A172 (cell line): ENCODE measurements around the gene CAB39. TPM values are rescaled to one million over a fixed set of nuclear protein-coding genes. Genes with fewer than 3 reads are reported as not detected.

Source experiments
- DNase-seq: peaks from one replicate; pipeline ENCODE4 v3.0.0-alpha.2; 2015; ENCODE audit warnings: low spot score
- total RNA-seq: library from RNA; depleted of rRNA; stranded (reverse); fragments of >200 nt; shearing (Covaris generic); gene quantifications from 2 replicates; pipeline ENCODE4 v1.2.3, GENCODE V29; 2014; rRNA removed

CAB39 gene
- 49.8 and 51.9 TPM in 2 replicates for total RNA-seq

- DNase-seq = peak; percentile 71
Observed at GRCh38 chr2:230712443-230713330, at the start of gene CAB39. TSS of gene CAB39 (plus strand) at chr2:230712842. CDS start at chr2:230760002, 47,160 bp downstream.

GRCh38 chr2:230664128-230664527, 48.5 kb upstream of the CAB39 start:
- DNase-seq = no peak

- DNase-seq = no peak
Observed at GRCh38 chr2:230664844-230665243, 47.8 kb upstream of the CAB39 start.

- no peak for DNase-seq
Observed at GRCh38 chr2:230665263-230665691, 47.4 kb upstream of the CAB39 start.

- DNase-seq = no peak
Observed at GRCh38 chr2:230666446-230666845, 46.2 kb upstream of the CAB39 start.

- DNase-seq = peak; percentile 14
Observed at GRCh38 chr2:230666885-230667712, 45.5 kb upstream of the CAB39 start.

- DNase-seq = peak; percentile 44
Observed at GRCh38 chr2:230668184-230668938, 44.3 kb upstream of the CAB39 start.

GRCh38 chr2:230668939-230669303, 43.7 kb upstream of the CAB39 start:
- no peak for DNase-seq

- no peak for DNase-seq
Observed at GRCh38 chr2:230669386-230669950, 43.2 kb upstream of the CAB39 start.

- peak; percentile 79 for DNase-seq
Observed at GRCh38 chr2:230671117-230671516, 41.5 kb upstream of the CAB39 start.

- DNase-seq = no peak
Observed at GRCh38 chr2:230672836-230673235, 39.8 kb upstream of the CAB39 start.

- DNase-seq = no peak
Observed at GRCh38 chr2:230674401-230674800, 38.2 kb upstream of the CAB39 start.

GRCh38 chr2:230674966-230675672, 37.5 kb upstream of the CAB39 start:
- no peak for DNase-seq

GRCh38 chr2:230676546-230676945, 36.1 kb upstream of the CAB39 start:
- DNase-seq = no peak

- DNase-seq = no peak
Observed at GRCh38 chr2:230677201-230677946, 35.3 kb upstream of the CAB39 start.

GRCh38 chr2:230678018-230678417, 34.6 kb upstream of the CAB39 start:
- DNase-seq = no peak

- DNase-seq = no peak
Observed at GRCh38 chr2:230678451-230678850, 34.2 kb upstream of the CAB39 start.

GRCh38 chr2:230680463-230681170, 32.0 kb upstream of the CAB39 start:
- no peak for DNase-seq

- DNase-seq = no peak
Observed at GRCh38 chr2:230681171-230681545, 31.5 kb upstream of the CAB39 start.

GRCh38 chr2:230682546-230682945, 30.1 kb upstream of the CAB39 start:
- no peak for DNase-seq
